H1 (cell line): Measurements from ENCODE around the gene MYBPC2. TPM values are rescaled to one million over a fixed set of nuclear protein-coding genes. Genes with fewer than 3 reads are reported as not detected.
A peak's percentile ranks its signal among the peaks of the same experiment; 100 is the strongest.

Source experiments
- CTCF ChIA-PET: fragments of 300-600 bp; sonication (Branson Sonifier 250); formaldehyde crosslinking; loops from one replicate; lab custom pipeline; 2021; ENCODE audit not compliant: partially characterized antibody; lab: Charles Lee
- POLR2A ChIA-PET: fragments of 300-600 bp; sonication (Branson Sonifier 250); formaldehyde crosslinking; loops from one replicate; lab custom pipeline; 2021; ENCODE audit warnings: inconsistent platforms; ENCODE audit not compliant: partially characterized antibody; lab: Charles Lee
- DNase-seq, 2 experiments: peaks; one replicate each; pipeline versions ENCODE4 v3.0.0 to v3.0.0-alpha.2; 2010 to 2022; ENCODE audit warnings: low spot score in 2 of 2, low read depth in 1 of 2, mixed read lengths in 1 of 2
- FAIRE-seq: peaks from 2 replicates; lab custom pipeline; 2011; peaks lifted over from hg19 to GRCh38; lab: Jason Lieb, UNC
- H2AFZ ChIP-seq: 2 replicates; pipeline ENCODE4 v1.8.1; 2012; ENCODE audit warnings: low read length, inconsistent platforms
- H2AK5ac ChIP-seq: 2 replicates; pipeline ENCODE4 v1.6.1; 2013; ENCODE audit warnings: low read depth, low read length
- H2BK120ac ChIP-seq: replicated peaks from 2 replicates; pipeline ENCODE3; 2013; ENCODE audit warnings: low read depth, low read length, inconsistent platforms
- H2BK12ac ChIP-seq: 2 replicates; pipeline ENCODE4 v1.6.1; 2013; ENCODE audit warnings: low read depth, low read length
- H2BK15ac ChIP-seq: 2 replicates; pipeline ENCODE4 v1.6.1; 2013; ENCODE audit warnings: low read length
- H2BK20ac ChIP-seq: 2 replicates; pipeline ENCODE4 v1.6.1; 2013; ENCODE audit warnings: low read length
- H2BK5ac ChIP-seq: 2 replicates; pipeline ENCODE4 v1.6.1; 2013; ENCODE audit warnings: low read depth, low read length
- H3K14ac ChIP-seq: 2 replicates; pipeline ENCODE4 v1.6.1; 2013; ENCODE audit warnings: inconsistent platforms; ENCODE audit not compliant: insufficient read length
- H3K18ac ChIP-seq: 2 replicates; pipeline ENCODE4 v1.6.1; 2013; ENCODE audit warnings: low read length; ENCODE audit errors: extremely low read depth
- H3K23ac ChIP-seq: 2 replicates; pipeline ENCODE4 v1.6.1; 2013; ENCODE audit warnings: inconsistent platforms; ENCODE audit not compliant: insufficient read length
- H3K23me2 ChIP-seq: 2 replicates; pipeline ENCODE4 v1.6.1; 2013; ENCODE audit warnings: low read depth, low read length
- H3K27ac ChIP-seq: 2 replicates; pipeline ENCODE4 v1.6.1; 2011; ENCODE audit warnings: low read depth, low read length, inconsistent platforms
- H3K27me3 ChIP-seq, 4 experiments: replicated peaks in 1 of 4; 1 replicate in 1 of 4; 2 replicates in 3 of 4; pipeline versions ENCODE4 v1.6.1 to v1.8.1; 2011 to 2013; ENCODE audit warnings: low read length in 3 of 4, mild to moderate bottlenecking in 3 of 4, inconsistent platforms in 2 of 4, mixed read lengths in 2 of 4, moderate library complexity in 1 of 4; ENCODE audit not compliant: control insufficient read depth in 3 of 4, insufficient read depth in 3 of 4; ENCODE audit errors: extremely low read depth in 1 of 4
- H3K36me3 ChIP-seq, 4 experiments: 2 replicates each; pipeline versions ENCODE4 v1.6.1 to v1.8.1; 2011 to 2013; ENCODE audit warnings: mild to moderate bottlenecking in 4 of 4, low read length in 3 of 4, moderate library complexity in 2 of 4, control low read depth in 1 of 4, inconsistent platforms in 1 of 4; ENCODE audit not compliant: insufficient read depth in 4 of 4, control insufficient read depth in 2 of 4
- H3K4ac ChIP-seq: replicated peaks from 2 replicates; pipeline ENCODE3; 2013; ENCODE audit warnings: low read length, low read depth, mixed read lengths, inconsistent platforms; ENCODE audit not compliant: insufficient read length
- H3K4me1 ChIP-seq, 4 experiments: replicated peaks in 1 of 4; 1 replicate in 1 of 4; 2 replicates in 3 of 4; pipeline versions ENCODE4 v1.6.1 to v1.8.1; 2011 to 2013; ENCODE audit warnings: low read length in 3 of 4, inconsistent platforms in 2 of 4, mixed read lengths in 1 of 4; ENCODE audit not compliant: insufficient read depth in 4 of 4, control insufficient read depth in 3 of 4
- H3K4me2 ChIP-seq, 2 experiments: 2 replicates each; pipeline versions ENCODE4 v1.6.1 to v1.8.1; 2011 to 2013; ENCODE audit warnings: low read depth in 2 of 2, low read length in 2 of 2, control low read depth in 1 of 2, inconsistent platforms in 1 of 2, mild to moderate bottlenecking in 1 of 2; ENCODE audit not compliant: insufficient read depth in 1 of 2
- H3K4me3 ChIP-seq, 4 experiments: fragments of 200-600, 300-600 bp in 1 of 4; sonication (generic), shearing (Covaris generic), sonication (Bioruptor Twin) in 1 of 4; 2 replicates each; pipeline versions ENCODE4 v1.5.1 to v1.8.1; 2011 to 2016; ENCODE audit warnings: low read length in 4 of 4, low read depth in 3 of 4, control low read depth in 2 of 4, inconsistent platforms in 2 of 4, mild to moderate bottlenecking in 2 of 4, mixed read lengths in 1 of 4, moderate library complexity in 1 of 4; ENCODE audit not compliant: insufficient read depth in 2 of 4; ENCODE audit errors: extremely low read depth in 1 of 4
- H3K56ac ChIP-seq: replicated peaks from 2 replicates; pipeline ENCODE3; 2013; ENCODE audit warnings: low read depth, mild to moderate bottlenecking, mixed read lengths, low read length, inconsistent platforms; ENCODE audit not compliant: insufficient read length
- H3K79me1 ChIP-seq: 2 replicates; pipeline ENCODE4 v1.6.1; 2013; ENCODE audit warnings: low read depth, low read length, control low read depth
- H3K79me2 ChIP-seq, 2 experiments: 2 replicates each; pipeline versions ENCODE4 v1.6.1 to v1.8.1; 2012 to 2013; ENCODE audit warnings: low read length in 2 of 2, mild to moderate bottlenecking in 2 of 2, inconsistent platforms in 1 of 2; ENCODE audit not compliant: insufficient read depth in 2 of 2, control insufficient read depth in 1 of 2
- H3K9ac ChIP-seq, 4 experiments: replicated peaks in 1 of 4; 1 replicate in 1 of 4; 2 replicates in 3 of 4; pipeline versions ENCODE4 v1.6.1 to v1.8.1; 2011 to 2013; ENCODE audit warnings: low read depth in 3 of 4, low read length in 3 of 4, control low read depth in 2 of 4, mild to moderate bottlenecking in 2 of 4, moderate library complexity in 2 of 4, inconsistent platforms in 1 of 4; ENCODE audit errors: extremely low read depth in 1 of 4
- H3K9me3 ChIP-seq, 2 experiments: 2 replicates each; pipeline versions ENCODE4 v1.6.1 to v1.8.1; 2012 to 2013; ENCODE audit warnings: mild to moderate bottlenecking in 2 of 2, moderate library complexity in 2 of 2, control low read depth in 1 of 2, inconsistent platforms in 1 of 2, low read depth in 1 of 2, low read length in 1 of 2, mixed read lengths in 1 of 2; ENCODE audit not compliant: insufficient read depth in 2 of 2
- H4K20me1 ChIP-seq, 2 experiments: replicated peaks in 1 of 2; 2 replicates each; pipeline versions ENCODE3 to v1.8.1; 2011 to 2013; ENCODE audit warnings: inconsistent platforms in 2 of 2, low read length in 2 of 2, mild to moderate bottlenecking in 1 of 2; ENCODE audit not compliant: insufficient read depth in 2 of 2, control insufficient read depth in 1 of 2
- H4K5ac ChIP-seq: 2 replicates; pipeline ENCODE4 v1.6.1; 2013; ENCODE audit warnings: low read length, low read depth, mixed read lengths, inconsistent platforms; ENCODE audit not compliant: insufficient read length
- H4K8ac ChIP-seq: 2 replicates; pipeline ENCODE4 v1.8.0; 2013; ENCODE audit warnings: mild to moderate bottlenecking, moderate library complexity, low read length, inconsistent platforms; ENCODE audit not compliant: insufficient read depth; ENCODE audit errors: extremely low read depth
- H4K91ac ChIP-seq: replicated peaks from 2 replicates; pipeline ENCODE3; 2013; ENCODE audit warnings: low read length, mixed read lengths, inconsistent platforms; ENCODE audit not compliant: insufficient read length
- KDM1A ChIP-seq: fragments of 200-600, 300-600 bp; sonication (generic); IDR thresholded peaks from 2 replicates; pipeline ENCODE4 v1.7.1; 2016; ENCODE audit warnings: mild to moderate bottlenecking, low read length, borderline replicate concordance
- SAP30 ChIP-seq: fragments of 300-600 bp; sonication (generic); IDR thresholded peaks from 2 replicates; pipeline ENCODE4 v1.7.1; 2012; ENCODE audit warnings: low read length, moderate library complexity, mild to moderate bottlenecking, inconsistent platforms; ENCODE audit not compliant: insufficient read depth, insufficient replicate concordance
- WGBS, 2 experiments: shearing (Covaris generic) in 1 of 2; methylation state at CpG; one replicate each; pipeline versions ENCODE4 v1.1.6 to v1.1.7; 2013 to 2015; ENCODE audit warnings: low lambda C conversion rate in 2 of 2, mixed read lengths in 2 of 2, inconsistent platforms in 1 of 2, low coverage in 1 of 2, missing lambda C conversion rate in 1 of 2; ENCODE audit not compliant: insufficient replicate concordance in 2 of 2, insufficient coverage in 1 of 2, insufficient read length in 1 of 2; ENCODE audit errors: extremely low coverage in 1 of 2, missing lambda C conversion rate in 1 of 2; 5-methylcytosine and 5-hydroxymethylcytosine counted together
- polyA plus RNA-seq, 7 experiments: library from polyadenylated mRNA; depleted of rRNA in 3 of 7; stranded (reverse) in 5 of 7; unstranded in 2 of 7; fragments of >200 nt in 5 of 7; fragments of 200-250 nt in 2 of 7; gene quantifications; 1 replicate in 5 of 7; 2 replicates in 1 of 7; 4 replicates in 1 of 7; pipeline versions ENCODE4 v1.2.1 to v1.2.3, GENCODE V29; 2011 to 2013; ENCODE audit warnings: missing spikeins in 2 of 7, mixed read lengths in 2 of 7
- total RNA-seq: library from RNA; stranded (reverse); fragmentation: NEBNext Ultra II Directional; extraction: Animal tissue kit (Norgen Biotek cat#: 25700); gene quantifications from 2 replicates; pipeline ENCODE4 v1.2.1, GENCODE V29; 2021

MYBPC2 gene
- total and polyA plus RNA-seq, 2 of the 8 experiments (the other 6 are each of a cell fraction or from before 2014, with no cell fraction given), result 1.8 to 3.1 TPM

DNA sequence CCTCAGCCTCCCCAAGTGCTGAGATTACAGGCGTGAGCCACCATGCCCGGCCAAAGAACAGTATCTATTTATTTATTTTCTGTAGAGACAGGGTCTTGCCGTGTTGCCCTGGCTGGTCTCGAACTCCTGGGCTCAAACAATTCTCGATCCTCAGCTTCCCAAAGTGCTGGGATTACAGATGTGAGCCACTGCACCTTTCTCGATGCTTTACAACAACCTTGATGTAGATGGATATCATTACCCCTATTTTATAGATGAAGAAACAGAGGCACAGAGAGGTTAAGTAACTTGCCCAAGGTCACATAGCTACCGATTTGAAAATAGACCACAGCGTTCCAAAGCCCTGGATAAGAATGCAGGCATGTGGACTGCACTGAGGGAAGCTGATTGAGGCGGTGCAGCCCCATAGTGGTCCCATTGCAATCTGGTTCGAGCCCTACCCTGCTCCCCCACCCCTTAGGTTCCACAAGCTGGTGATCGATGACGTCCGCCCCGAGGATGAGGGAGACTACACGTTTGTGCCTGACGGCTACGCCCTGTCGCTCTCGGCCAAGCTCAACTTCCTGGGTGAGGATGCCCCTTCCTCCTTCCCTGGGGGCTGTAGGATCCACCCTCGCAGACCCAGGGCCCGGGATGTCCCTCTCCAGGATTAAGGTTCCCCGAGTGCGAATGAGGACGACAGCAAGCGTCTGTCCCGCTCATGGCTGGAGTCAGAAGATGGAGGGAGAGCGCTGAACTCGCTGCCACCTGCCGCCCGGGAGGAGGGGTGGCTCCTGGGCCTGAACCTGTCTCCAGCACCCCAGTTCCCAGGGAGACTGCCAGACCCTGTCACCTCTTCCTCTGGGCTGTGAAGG lies 17.9 kb downstream of the MYBPC2 start:
- H3K23ac ChIP-seq, result no peak overlapping the region
- no peak overlapping the region for H3K9ac ChIP-seq
- no peaks in the 10 kb centered on the region for H3K36me3 ChIP-seq
- no peak overlapping the region for H2AK5ac ChIP-seq
- no peak overlapping the region for H2BK12ac ChIP-seq
- H3K14ac ChIP-seq, result no peak overlapping the region
- no peaks in the 10 kb centered on the region for H4K20me1 ChIP-seq
- H3K27me3 ChIP-seq, result no peaks in the 10 kb centered on the region; a peak in 2 of 7 replicates
- FAIRE-seq, result no peak
- no peak overlapping the region for H3K4me3 ChIP-seq
- H3K18ac ChIP-seq, result no peak overlapping the region
- no peak overlapping the region for H2BK20ac ChIP-seq
- POLR2A ChIA-PET, result no interaction called here
- TF ChIP-seq SAP30, result no peak
- peak; percentile 30; the same call in 1 of the 2 replicates for TF ChIP-seq KDM1A
- CTCF ChIA-PET, result interaction anchor here (0.6 to 3.7 kb wide), 6 partner anchors 10 to 94 kb away, joined by 3 to 14 read pairs (median 4); no protein-coding TSS in a partner anchor
- no peak overlapping the region for H2BK120ac ChIP-seq
- H3K79me1 ChIP-seq, result no peaks in the 10 kb centered on the region
- peak overlapping the region; percentile 34 for H4K91ac ChIP-seq
- peaks cover 0 to 7% (median 0%) of the 10 kb centered on the region in 4 experiments; a peak in 1 of 7 replicates for H3K4me1 ChIP-seq
- no peak overlapping the region for H3K56ac ChIP-seq
- H3K9me3 ChIP-seq, result no peaks in the 10 kb centered on the region
- H2BK5ac ChIP-seq, result peak overlapping the region; percentile 47; the same call in 1 of the 2 replicates
- no peak overlapping the region for H4K5ac ChIP-seq
- no peak overlapping the region for H3K4ac ChIP-seq
- H2BK15ac ChIP-seq, result no peak overlapping the region
- no peak overlapping the region for H4K8ac ChIP-seq
- WGBS, 2 experiments, result 85% methylated on average over 23 of the region's 30 CpGs; no CpG with 5 or more reads in 1 of the 2 experiments
- H3K79me2 ChIP-seq, result no peaks in the 10 kb centered on the region
- H3K4me2 ChIP-seq, result no peak overlapping the region; a peak in 1 of 4 replicates
- DNase-seq, result no peak
- H3K27ac ChIP-seq, result no peak overlapping the region
- H3K23me2 ChIP-seq, result peaks cover under 1% of the 10 kb centered on the region; the same call in 1 of the 2 replicates
- no peak overlapping the region for H2AFZ ChIP-seq
